GM21526 (cell line): ENCODE results near the gene OR10H5.
"Not testable (repeated sequence)": the region's sequence is repeated elsewhere in the genome, so short reads cannot be mapped to it uniquely, and the experiment has no call there.

Source experiments
- ATAC-seq: cut with Tn5 transposase; IDR thresholded peaks from one replicate; pipeline ENCODE4 v1.9.1; 2021; ENCODE audit warnings: moderate library complexity; ENCODE audit not compliant: unreplicated experiment, low FRiP score

The OR10H5 gene

GRCh38 chr19:15810335-15810734 is 22.9 kb downstream of the OR10H5 start:
- ATAC-seq: no peak

DNA sequence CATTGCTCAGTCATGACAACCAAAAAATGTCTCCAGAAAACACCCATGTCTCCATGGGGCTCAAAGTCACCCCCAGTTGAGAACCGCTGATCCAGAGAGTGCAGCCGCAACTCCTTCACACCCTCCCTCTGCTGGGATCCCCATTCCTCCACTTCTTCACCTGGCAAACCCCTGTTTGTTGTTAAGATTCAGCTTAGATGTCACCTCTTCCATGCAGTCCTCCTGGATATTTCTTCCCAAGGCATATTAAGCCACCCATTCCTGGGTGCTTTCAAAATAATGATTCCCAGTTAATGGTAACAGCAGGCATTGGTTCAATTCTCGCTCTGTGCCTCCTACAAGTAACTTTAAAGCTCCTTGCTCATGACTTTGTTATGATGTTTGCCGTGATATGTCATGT is 24.0 kb downstream of the OR10H5 start:
- ATAC-seq: no peak

DNA sequence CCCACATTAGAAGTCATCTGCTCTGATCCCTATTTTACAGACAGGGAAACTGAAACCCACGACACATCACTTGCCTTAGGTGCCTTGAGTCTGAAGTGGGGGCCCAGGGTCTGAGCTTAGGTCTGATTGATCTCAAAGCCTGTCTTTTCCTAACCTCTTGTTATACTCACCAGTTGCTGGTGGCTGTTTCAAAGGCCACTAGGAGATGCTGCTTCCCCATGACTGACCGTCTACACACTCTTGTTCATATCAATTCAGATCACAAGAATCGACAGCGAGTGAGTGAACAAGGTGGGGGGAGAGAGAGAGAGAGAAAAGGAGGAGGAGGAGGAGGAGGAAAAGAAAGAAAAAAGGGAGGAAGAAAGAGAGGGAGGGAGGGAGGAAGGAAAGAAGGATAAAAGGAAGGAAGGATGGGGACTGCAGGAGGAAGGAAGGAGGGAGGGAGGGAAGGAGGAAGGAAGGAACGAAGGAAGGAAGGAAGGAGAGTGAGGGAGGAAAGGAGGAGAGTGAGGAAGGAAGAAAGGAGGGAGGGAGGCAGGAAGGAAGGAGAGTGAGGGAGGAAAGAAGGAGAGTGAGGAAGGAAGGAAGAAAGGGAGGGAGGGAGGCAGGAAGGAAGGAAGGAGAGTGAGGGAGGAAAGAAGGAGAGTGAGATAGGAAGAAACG is 24.7 kb downstream of the OR10H5 start:
- ATAC-seq: no peak

- no peak for ATAC-seq
These were observed 26.5 kb downstream of the OR10H5 start for GRCh38 chr19:15813916-15814315.

GRCh38 chr19:15815306-15815705 is 27.8 kb downstream of the OR10H5 start, which contains the start of gene OR10H1:
Gene OR10H1, minus strand, starts transcription at chr19:15815664. Its CDS starts 7,627 bp downstream, at chr19:15808037.
- no peak for ATAC-seq

GRCh38 chr19:15820646-15821045 is 33.2 kb downstream of the OR10H5 start:
- no peak for ATAC-seq

GRCh38 chr19:15825753-15826152 is 38.3 kb downstream of the OR10H5 start:
- no peak for ATAC-seq

- ATAC-seq: no peak
These were observed 40.7 kb downstream of the OR10H5 start for GRCh38 chr19:15828121-15828610.

GRCh38 chr19:15828611-15829305 is 41.3 kb downstream of the OR10H5 start:
- ATAC-seq: not testable (repeated sequence)

DNA sequence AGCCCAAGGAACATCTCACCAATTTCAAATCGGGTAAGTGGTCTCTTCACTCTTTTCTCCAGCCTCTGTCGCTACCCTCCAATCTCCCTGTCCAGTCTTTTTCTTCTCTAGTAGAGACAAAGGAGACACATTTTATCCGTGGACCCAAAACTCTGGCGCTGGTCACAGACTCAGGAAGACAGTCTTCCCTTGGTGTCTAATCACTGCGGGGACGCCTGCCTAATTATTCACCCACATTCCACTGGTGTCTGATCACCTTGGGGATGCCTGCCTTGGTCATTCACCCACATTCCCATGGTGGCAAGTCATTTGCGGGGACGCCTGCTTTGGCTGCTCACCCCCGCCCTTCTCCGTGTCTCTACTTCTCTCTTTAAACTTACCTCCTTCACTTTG is 41.8 kb downstream of the OR10H5 start:
- ATAC-seq: no peak

- ATAC-seq: no peak
These were observed 42.3 kb downstream of the OR10H5 start for GRCh38 chr19:15829786-15830185.

DNA sequence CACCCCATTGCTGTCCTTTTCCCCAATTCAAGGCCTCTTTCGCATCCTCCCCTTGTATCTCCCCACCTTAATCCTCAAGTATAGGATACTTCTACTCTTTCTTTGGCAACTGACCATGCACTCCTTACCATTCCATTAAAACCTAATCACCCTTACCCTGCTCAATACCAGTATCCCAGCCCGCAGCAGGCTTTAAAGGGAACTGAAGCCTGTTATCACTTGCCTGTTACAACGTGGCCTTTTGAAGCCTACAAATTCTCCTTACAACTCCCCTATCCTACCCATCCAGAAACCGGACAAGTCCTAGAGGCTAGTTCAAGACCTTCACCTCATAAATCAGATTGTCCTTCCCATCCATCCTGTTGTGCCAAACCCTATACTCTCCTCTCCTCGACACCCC is 44.2 kb downstream of the OR10H5 start:
- no peak for ATAC-seq

DNA sequence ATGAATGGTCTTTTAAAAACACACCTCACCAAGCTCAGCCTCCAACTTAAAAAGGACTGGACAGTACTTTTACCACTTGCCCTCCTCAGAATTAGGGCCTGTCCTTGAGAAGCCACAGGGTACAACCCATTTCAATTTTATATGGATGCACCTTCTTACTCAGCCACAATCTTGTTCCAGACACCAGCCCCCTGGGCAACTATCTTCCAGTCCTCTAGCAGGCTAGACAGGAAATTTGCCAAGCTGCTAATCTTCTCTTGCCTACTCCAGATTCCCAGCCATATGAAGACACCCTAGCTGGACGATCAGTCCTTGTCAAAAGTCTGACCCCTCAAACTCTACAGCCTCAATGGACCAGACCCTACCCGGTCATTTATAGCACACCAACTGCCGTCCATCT is 46.8 kb downstream of the OR10H5 start:
- not testable (repeated sequence) for ATAC-seq

DNA sequence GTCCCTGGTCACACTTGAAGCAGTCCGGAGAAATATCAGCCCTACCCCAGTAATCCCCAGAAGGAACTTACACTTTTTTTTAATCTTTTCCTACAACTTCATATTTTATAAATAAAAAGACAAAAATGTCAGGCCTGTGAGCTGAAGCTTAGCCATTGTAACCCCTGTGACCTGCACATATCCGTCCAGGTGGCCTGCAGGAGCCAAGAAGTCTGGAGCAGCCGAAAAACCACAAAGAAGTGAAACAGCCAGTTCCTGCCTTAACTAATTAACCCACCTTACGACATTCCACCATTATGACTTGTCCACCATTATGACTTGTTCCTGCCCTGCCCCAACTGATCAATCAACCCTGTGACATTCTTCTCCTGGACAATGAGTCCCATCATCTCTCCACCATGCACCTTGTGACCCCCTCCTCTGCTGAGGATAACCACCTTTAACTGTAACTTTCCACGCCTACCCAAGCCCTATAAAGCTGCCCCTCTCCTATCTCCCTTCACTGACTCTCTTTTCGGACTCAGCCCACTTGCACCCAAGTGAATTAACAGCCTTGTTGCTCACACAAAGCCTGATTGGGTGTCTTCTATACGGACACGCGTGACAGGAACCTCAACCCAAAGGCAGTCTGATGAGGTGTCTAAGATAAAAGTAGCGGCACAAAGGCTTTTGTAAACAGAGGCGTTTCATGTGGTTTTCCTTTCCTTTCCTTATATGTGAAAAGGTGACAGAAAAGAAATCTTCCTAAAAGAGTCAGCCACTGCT is 48.3 kb downstream of the OR10H5 start:
- ATAC-seq: not testable (repeated sequence)

DNA sequence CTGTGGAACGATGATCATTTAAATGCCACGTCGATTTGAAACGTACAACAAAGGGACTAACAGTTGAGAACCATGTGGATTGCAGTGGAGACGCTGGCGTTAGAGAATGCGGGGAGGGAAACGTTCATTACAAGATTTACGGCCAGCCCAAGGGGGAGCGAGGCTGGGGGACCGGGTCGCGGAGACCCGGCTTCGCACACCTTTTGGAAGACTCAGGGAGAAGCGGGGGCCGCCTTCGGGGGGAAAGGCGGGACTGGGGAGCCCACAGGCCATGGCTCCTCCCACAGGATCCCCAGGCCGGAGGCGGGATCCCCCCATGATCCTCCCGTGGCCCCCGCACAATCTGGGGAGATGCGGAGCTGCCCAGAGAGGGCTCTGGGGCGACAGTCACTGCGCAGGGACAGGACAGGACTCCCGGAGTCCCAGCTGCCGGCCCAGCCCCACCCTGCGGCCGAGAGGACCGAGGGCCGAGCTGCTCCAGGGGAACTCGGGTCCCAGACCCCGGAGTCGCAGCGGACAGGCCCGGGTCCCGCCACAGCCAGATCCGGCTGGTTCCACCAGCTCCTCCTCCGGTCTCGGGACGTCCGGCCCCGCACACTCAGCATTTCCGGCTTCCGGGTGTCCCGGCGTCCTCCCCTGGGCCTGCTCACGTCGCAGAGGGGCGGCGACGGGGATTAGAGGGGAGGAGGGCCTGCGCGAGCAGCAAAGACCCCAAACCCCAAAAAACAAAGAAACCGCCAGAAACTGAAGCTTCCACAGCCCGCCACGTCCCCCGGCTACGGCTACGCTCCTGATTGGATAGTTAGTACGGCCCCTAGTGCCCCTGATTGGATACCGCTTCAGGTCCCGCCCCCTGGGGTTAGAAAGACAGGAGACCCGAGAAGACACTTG is 49.1 kb downstream of the OR10H5 start:
- peak; percentile 90 for ATAC-seq

- ATAC-seq: no peak
These were observed 49.8 kb downstream of the OR10H5 start for GRCh38 chr19:15837221-15837731.

- ATAC-seq: no peak
These were observed 50.9 kb downstream of the OR10H5 start for GRCh38 chr19:15838351-15838750.

- ATAC-seq: not testable (repeated sequence)
These were observed 52.4 kb downstream of the OR10H5 start for GRCh38 chr19:15839888-15840287.

DNA sequence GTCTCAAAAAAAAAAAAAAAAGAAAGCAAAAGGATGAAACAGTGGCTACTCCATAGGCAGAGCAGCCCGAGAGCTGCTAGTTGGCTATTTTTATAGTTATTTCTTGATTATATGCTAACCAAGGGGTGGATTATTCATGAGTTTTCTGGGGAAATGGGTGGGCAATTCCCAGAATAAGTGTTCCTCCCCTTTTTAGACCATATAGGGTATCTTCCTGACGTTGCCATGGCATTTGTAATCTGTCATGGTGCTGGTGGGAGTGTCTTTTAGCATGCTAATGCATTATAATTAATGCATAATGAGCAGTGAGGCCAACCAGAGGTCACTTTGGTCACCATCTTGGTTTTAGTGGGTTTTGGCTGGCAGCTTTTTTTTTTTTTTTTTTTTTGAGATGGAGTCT is 53.4 kb downstream of the OR10H5 start:
- no peak for ATAC-seq
